ENCODE data around the gene TSPAN10. TPM values are rescaled to one million over a fixed set of nuclear protein-coding genes. Genes with fewer than 3 reads are reported as not detected.

TSPAN10 gene
- total and polyA plus RNA-seq, 2 of the 13 experiments (the other 11 are each of a cell fraction or from before 2014, with no cell fraction given) = 0.54 to 0.75 TPM

DNA sequence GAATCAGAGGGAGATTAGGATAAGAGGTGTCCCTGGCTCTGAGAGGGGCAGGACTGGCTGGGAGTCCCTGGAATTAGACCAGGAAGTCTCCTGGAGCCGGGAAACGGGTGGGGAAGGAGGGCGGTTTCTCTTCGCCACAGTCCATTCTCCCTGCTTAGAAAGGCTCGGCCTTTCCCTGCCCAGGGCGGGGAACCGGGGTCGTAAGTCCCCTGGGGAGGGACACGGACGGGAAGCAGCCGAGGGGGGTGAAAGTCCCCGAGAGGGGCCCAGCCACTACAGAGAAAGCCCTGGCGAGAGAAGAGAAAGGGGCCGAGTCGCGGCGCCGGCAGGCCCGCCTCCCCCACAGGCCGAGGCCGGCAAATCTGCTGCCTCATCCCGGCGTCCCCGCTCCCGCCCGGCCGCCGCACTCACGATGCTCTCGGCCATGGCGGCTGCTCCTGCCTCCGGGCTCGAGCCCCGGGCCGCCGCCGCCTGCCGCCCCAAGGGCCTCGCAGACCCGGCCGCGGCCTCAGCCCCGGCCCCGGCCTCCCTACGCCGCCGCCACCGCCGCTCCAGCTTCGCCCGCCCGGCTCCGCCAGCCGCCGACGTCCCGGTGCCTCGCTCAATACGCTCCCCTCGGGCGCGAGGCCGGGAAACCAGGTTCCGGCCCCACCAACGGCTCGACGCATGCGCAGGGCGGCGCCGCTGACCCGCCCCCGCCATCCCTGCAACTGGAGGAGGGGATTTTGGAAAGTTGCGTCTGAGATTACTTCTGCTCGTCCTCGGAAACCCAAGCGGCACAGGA is at the start of gene TSPAN10, which contains the start of gene NPLOC4 (continued):
- TF ChIP-seq CREBL2 (CRISPR knock-in tag; IDR thresholded peaks at IDR 0.05; ENCODE audit: borderline replicate concordance) (no peak; the same call in 1 of the 2 replicates), GLI4 (CRISPR knock-in tag; IDR thresholded peaks at IDR 0.05; ENCODE audit: borderline replicate concordance) (no peak), JUN (CRISPR knock-in tag; IDR thresholded peaks at IDR 0.05) (no peak), ZNF451 (CRISPR knock-in tag; IDR thresholded peaks at IDR 0.05) (peak; percentile 87; the same call in 1 of the 2 replicates), ZNF124 (CRISPR knock-in tag; IDR thresholded peaks at IDR 0.05) (peak; percentile 75; the same call in 1 of the 2 replicates), NFKB2 (CRISPR knock-in tag; IDR thresholded peaks at IDR 0.05; ENCODE audit: borderline replicate concordance) (peak; percentile 95), ZNF136 (CRISPR knock-in tag; IDR thresholded peaks at IDR 0.05; ENCODE audit: low read depth) (no peak), ZNF121 (CRISPR knock-in tag; IDR thresholded peaks at IDR 0.05) (no peak), ZNF782 (CRISPR knock-in tag; IDR thresholded peaks at IDR 0.05; ENCODE audit: borderline replicate concordance) (0 out of 2 replicates have a peak, but pooled peaks have one; percentile 28), HIVEP1 (CRISPR knock-in tag; IDR thresholded peaks at IDR 0.05) (peak; percentile 70), ZFP36L2 (CRISPR knock-in tag; IDR thresholded peaks at IDR 0.05) (peak; percentile 72; the same call in 1 of the 2 replicates), ZFX (CRISPR knock-in tag; IDR thresholded peaks at IDR 0.05; ENCODE audit: low read depth) (peak; percentile 96), SMYD3 (CRISPR knock-in tag; IDR thresholded peaks at IDR 0.05) (no peak), ZNF777 (CRISPR knock-in tag; IDR thresholded peaks at IDR 0.05) (0 out of 2 replicates have a peak, but pooled peaks have one; percentile 14), ZNF256 (CRISPR knock-in tag; conservative IDR thresholded peaks at IDR 0.05) (no peak), RFX5 (IDR thresholded peaks at IDR 0.05; ENCODE audit: low read depth, low read length) (peak; percentile 79), GATAD2A (CRISPR knock-in tag; IDR thresholded peaks at IDR 0.05) (peak; percentile 65), ZNF143 (CRISPR knock-in tag; IDR thresholded peaks at IDR 0.05) (peak; percentile 47; the same call in 1 of the 2 replicates), ZNF614 (CRISPR knock-in tag; IDR thresholded peaks at IDR 0.05; ENCODE audit: borderline replicate concordance) (peak; percentile 92; the same call in 1 of the 2 replicates), PHF21A (CRISPR knock-in tag; IDR thresholded peaks at IDR 0.05) (peak; percentile 64; the same call in 1 of the 2 replicates), MEIS1 (CRISPR knock-in tag; IDR thresholded peaks at IDR 0.05; ENCODE audit: borderline replicate concordance) (no peak; the same call in 1 of the 2 replicates), ZSCAN9 (CRISPR knock-in tag; IDR thresholded peaks at IDR 0.05; ENCODE audit: borderline replicate concordance) (peak; percentile 91; the same call in 1 of the 2 replicates), ZIK1 (CRISPR knock-in tag; IDR thresholded peaks at IDR 0.05; ENCODE audit: borderline replicate concordance, low read depth) (peak; percentile 56; the same call in 1 of the 2 replicates), AGO1 (IDR thresholded peaks at IDR 0.05; ENCODE audit: low read depth, low read length, poor library complexity, severe bottlenecking) (peak; percentile 61), WIZ (CRISPR knock-in tag; IDR thresholded peaks at IDR 0.05) (0 out of 2 replicates have a peak, but pooled peaks have one; percentile 50), ZNF441 (CRISPR knock-in tag; IDR thresholded peaks at IDR 0.05; ENCODE audit: borderline replicate concordance) (peak; percentile 90), SRSF1 (optimal IDR thresholded peaks at IDR 0.05; ENCODE audit: low read depth, low read length) (peak; percentile 92), GMEB2 (CRISPR knock-in tag; IDR thresholded peaks at IDR 0.05; ENCODE audit: low read depth) (peak; percentile 95)
- TF ChIP-seq, protein P1, sequence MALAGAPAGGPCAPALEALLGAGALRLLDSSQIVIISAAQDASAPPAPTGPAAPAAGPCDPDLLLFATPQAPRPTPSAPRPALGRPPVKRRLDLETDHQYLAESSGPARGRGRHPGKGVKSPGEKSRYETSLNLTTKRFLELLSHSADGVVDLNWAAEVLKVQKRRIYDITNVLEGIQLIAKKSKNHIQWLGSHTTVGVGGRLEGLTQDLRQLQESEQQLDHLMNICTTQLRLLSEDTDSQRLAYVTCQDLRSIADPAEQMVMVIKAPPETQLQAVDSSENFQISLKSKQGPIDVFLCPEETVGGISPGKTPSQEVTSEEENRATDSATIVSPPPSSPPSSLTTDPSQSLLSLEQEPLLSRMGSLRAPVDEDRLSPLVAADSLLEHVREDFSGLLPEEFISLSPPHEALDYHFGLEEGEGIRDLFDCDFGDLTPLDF (CRISPR knock-in tag; IDR thresholded peaks at IDR 0.05) = peak; percentile 61; the same call in 1 of the 2 replicates

Measured in HepG2 (cell line).